Measurements from ENCODE around the gene OTOS.

OTOS gene

GRCh38 chr2:240111253-240111652 is 29.2 kb downstream of the OTOS start:
- DNase-seq, result no peak

- no peak for DNase-seq
These were observed 31.1 kb downstream of the OTOS start for GRCh38 chr2:240109386-240109785.

- no peak for DNase-seq
These were observed 33.0 kb downstream of the OTOS start for GRCh38 chr2:240107477-240107796.

- no peak for DNase-seq
These were observed 33.5 kb downstream of the OTOS start for GRCh38 chr2:240106765-240107476.

GRCh38 chr2:240105982-240106381 is 34.5 kb downstream of the OTOS start:
- DNase-seq, result no peak

- DNase-seq, result no peak
These were observed 37.3 kb downstream of the OTOS start for GRCh38 chr2:240103136-240103535.

- DNase-seq, result no peak
These were observed 42.1 kb downstream of the OTOS start for GRCh38 chr2:240098349-240098748.

GRCh38 chr2:240095556-240096523 is 44.6 kb downstream of the OTOS start:
- DNase-seq, result no peak

- no peak for DNase-seq
These were observed 51.2 kb downstream of the OTOS start for GRCh38 chr2:240089306-240089705.

All from fibroblast of skin of right biceps (primary cell).